HL-60 (cell line): ENCODE data around the gene TMOD2.

Experiments
- CTCF ChIP-seq: IDR thresholded peaks from one replicate; pipeline ENCODE4 v1.5.1; 2011; ENCODE audit warnings: low read length, control low read depth, inconsistent platforms; ENCODE audit not compliant: insufficient read depth
- GABPA ChIP-seq: IDR thresholded peaks from 2 replicates; pipeline ENCODE4 v1.6.1; 2012; ENCODE audit warnings: low read depth
- POLR2AphosphoS5 ChIP-seq: IDR thresholded peaks from 2 replicates; pipeline ENCODE4 v1.6.1; 2012; ENCODE audit warnings: low read depth
- SPI1 ChIP-seq: IDR thresholded peaks from 2 replicates; pipeline ENCODE4 v1.6.1; 2012; ENCODE audit warnings: low read depth, mild to moderate bottlenecking, borderline replicate concordance

- TF ChIP-seq POLR2AphosphoS5: peak; percentile 82
- TF ChIP-seq CTCF: no peak
- TF ChIP-seq GABPA: no peak
- peak; percentile 31; the same call in 1 of the 2 replicates for TF ChIP-seq SPI1
Measured at GRCh38 chr15:51829376-51830275, 78.2 kb downstream of the TMOD2 start, which contains the start of gene TMOD3.
